ENCODE results near the gene GRK7. TPM values are rescaled to one million over a fixed set of nuclear protein-coding genes. Genes with fewer than 3 reads are reported as not detected.

The GRK7 gene
- total and polyA plus RNA-seq, 12 donors: 0.03 to 0.07 TPM; not detected in 10

GRCh38 chr3:141764986-141765385, 1.8 kb downstream of the GRK7 start:
- Histone ChIP-seq H3K27me3 (no peaks in the 10 kb centered on the region), H3K27ac (no peak overlapping the region), H3K4me3 (no peak overlapping the region), H3K9me3 (no peaks in the 10 kb centered on the region), H3K4me1 (no peaks in the 10 kb centered on the region), H3K36me3 (no peaks in the 10 kb centered on the region)
- no peak for ATAC-seq
- no peak for DNase-seq
- TF ChIP-seq CTCF (IDR thresholded peaks at IDR 0.05): no peak
- 73 to 79% methylated on average over 2 of the region's 2 CpGs for WGBS, 2 donors
- intact Hi-C loops (cut with DNase I): no loop called here

GRCh38 chr3:141767066-141767465, 3.9 kb downstream of the GRK7 start:
- no peak for TF ChIP-seq CTCF (IDR thresholded peaks at IDR 0.05)
- H3K27ac ChIP-seq: no peak overlapping the region
- intact Hi-C loops (cut with DNase I): no loop called here
- 89 to 95% methylated on average over 2 of the region's 2 CpGs for WGBS, 2 donors
- H3K36me3 ChIP-seq: no peaks in the 10 kb centered on the region
- H3K27me3 ChIP-seq: no peaks in the 10 kb centered on the region
- H3K9me3 ChIP-seq: no peaks in the 10 kb centered on the region
- H3K4me1 ChIP-seq: no peaks in the 10 kb centered on the region
- no peak for DNase-seq
- H3K4me3 ChIP-seq: no peak overlapping the region
- no peak for ATAC-seq

- no peak for TF ChIP-seq CTCF (IDR thresholded peaks at IDR 0.05)
- H3K9me3 ChIP-seq: no peaks in the 10 kb centered on the region
- no peaks in the 10 kb centered on the region for H3K27me3 ChIP-seq
- H3K4me3 ChIP-seq: no peak overlapping the region
- DNase-seq (no peak), ATAC-seq (no peak)
- WGBS, 2 donors: 47 to 48% methylated on average over 6 of the region's 6 CpGs
- H3K27ac ChIP-seq: no peak overlapping the region
- H3K4me1 ChIP-seq: no peaks in the 10 kb centered on the region
- intact Hi-C loops (cut with DNase I): no loop called here
- no peaks in the 10 kb centered on the region for H3K36me3 ChIP-seq
These were observed 6.2 kb downstream of the GRK7 start for GRCh38 chr3:141769221-141769894.

- H3K4me3 ChIP-seq: no peak overlapping the region
- no peak for TF ChIP-seq CTCF (IDR thresholded peaks at IDR 0.05)
- H3K36me3 ChIP-seq: no peaks in the 10 kb centered on the region
- intact Hi-C loops (cut with DNase I): no loop called here
- ATAC-seq: no peak
- no peaks in the 10 kb centered on the region for H3K4me1 ChIP-seq
- no peak overlapping the region for H3K27ac ChIP-seq
- DNase-seq: no peak
- H3K9me3 ChIP-seq: no peaks in the 10 kb centered on the region
- H3K27me3 ChIP-seq: no peaks in the 10 kb centered on the region
- WGBS, 2 donors: 95 to 97% methylated on average over 6 of the region's 6 CpGs
These were observed 10.5 kb downstream of the GRK7 start for GRCh38 chr3:141773676-141774075.

All from heart right ventricle (tissue), 16 donors.